Ovary (tissue), 3 donors: ENCODE measurements around the gene SPATA6L.

ENCODE experiments used
- CTCF ChIP-seq, 3 donors: fragments of 450-650 bp in 2 of 3; fragments of 200-600 bp in 1 of 3; IDR thresholded peaks; one replicate each; pipeline versions ENCODE4 v1.5.1 to v1.8.0; 2016 to 2022; ENCODE audit warnings: antibody characterized with exemption in 3 of 3, mild to moderate bottlenecking in 1 of 3
- EP300 ChIP-seq: sonication (generic); formaldehyde crosslinking; IDR thresholded peaks from one replicate; pipeline ENCODE4 v1.6.1; 2017; ENCODE audit warnings: antibody characterized with exemption
- donor health status: DM: no; HTN: no; CAD: no.

GRCh38 chr9:4663956-4664355 lies 2.3 kb downstream of the SPATA6L start:
- no peak for TF ChIP-seq CTCF (IDR thresholded peaks at IDR 0.05)
- TF ChIP-seq EP300 = no peak
